ENCODE results near the gene SPOCK1. TPM values are rescaled to one million over a fixed set of nuclear protein-coding genes. Genes with fewer than 3 reads are reported as not detected.

SPOCK1 gene
- total RNA-seq, 1 experiment from 2014 or later, result 0.27 TPM

DNA sequence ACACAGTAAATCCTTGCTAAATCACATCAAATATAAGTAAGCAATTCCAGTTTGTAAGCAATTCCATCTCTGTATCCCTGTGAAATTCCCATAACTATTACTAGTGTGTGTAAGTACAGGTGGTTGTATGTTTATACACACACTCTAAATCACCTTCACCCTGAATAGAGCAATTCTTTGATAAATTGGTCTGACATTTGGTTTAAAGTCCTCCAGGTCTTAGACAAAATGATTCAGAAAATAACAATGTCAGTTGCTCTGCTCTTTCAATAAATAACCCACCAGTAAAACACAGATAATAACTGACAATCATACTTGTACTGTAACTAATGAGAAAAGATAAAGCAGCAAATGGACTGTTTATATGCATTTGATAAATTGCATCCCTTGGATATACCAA, 226.3 kb downstream of the SPOCK1 start (continued):
- TF ChIP-seq, protein P1, sequence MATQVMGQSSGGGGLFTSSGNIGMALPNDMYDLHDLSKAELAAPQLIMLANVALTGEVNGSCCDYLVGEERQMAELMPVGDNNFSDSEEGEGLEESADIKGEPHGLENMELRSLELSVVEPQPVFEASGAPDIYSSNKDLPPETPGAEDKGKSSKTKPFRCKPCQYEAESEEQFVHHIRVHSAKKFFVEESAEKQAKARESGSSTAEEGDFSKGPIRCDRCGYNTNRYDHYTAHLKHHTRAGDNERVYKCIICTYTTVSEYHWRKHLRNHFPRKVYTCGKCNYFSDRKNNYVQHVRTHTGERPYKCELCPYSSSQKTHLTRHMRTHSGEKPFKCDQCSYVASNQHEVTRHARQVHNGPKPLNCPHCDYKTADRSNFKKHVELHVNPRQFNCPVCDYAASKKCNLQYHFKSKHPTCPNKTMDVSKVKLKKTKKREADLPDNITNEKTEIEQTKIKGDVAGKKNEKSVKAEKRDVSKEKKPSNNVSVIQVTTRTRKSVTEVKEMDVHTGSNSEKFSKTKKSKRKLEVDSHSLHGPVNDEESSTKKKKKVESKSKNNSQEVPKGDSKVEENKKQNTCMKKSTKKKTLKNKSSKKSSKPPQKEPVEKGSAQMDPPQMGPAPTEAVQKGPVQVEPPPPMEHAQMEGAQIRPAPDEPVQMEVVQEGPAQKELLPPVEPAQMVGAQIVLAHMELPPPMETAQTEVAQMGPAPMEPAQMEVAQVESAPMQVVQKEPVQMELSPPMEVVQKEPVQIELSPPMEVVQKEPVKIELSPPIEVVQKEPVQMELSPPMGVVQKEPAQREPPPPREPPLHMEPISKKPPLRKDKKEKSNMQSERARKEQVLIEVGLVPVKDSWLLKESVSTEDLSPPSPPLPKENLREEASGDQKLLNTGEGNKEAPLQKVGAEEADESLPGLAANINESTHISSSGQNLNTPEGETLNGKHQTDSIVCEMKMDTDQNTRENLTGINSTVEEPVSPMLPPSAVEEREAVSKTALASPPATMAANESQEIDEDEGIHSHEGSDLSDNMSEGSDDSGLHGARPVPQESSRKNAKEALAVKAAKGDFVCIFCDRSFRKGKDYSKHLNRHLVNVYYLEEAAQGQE (IDR thresholded peaks at IDR 0.05; ENCODE audit: low read depth), result no peak
- TF ChIP-seq RAD21 (IDR thresholded peaks at IDR 0.05; ENCODE audit: low read depth) (no peak), EZH2 (IDR thresholded peaks at IDR 0.05) (no peak)

DNA sequence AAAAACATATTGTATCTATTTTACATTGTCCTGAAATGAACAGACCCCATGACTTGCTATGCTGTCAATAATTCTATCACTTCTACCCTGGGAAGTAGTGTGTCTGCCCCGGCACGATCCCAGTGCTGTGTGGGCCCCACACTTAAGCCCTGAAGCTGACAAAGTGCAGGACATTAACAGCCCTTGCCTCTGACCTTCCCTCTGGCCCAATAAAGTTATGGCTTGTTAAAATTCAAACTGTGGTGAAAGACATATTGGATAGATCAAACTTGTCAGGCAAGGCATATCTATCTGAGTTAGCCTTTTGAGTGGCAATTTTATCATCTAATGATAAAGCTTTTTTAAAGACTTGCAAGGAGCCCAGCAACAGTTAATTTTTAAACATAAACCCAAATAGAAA, 229.2 kb downstream of the SPOCK1 start:
- DNase-seq (ENCODE audit: low read depth, low spot score), result no peak
- ATAC-seq, result no peak
- H3K4me2 ChIP-seq (ENCODE audit: low read length), result no peak overlapping the region
- no peaks in the 10 kb centered on the region for H3K4me1 ChIP-seq (ENCODE audit: control insufficient read depth in 1 of 2, insufficient read depth in 2 of 2, low read length in 2 of 2)
- ChIA-PET RAD21 (ENCODE audit: low non-redundant PET in 1 of 2, low total read pairs in 2 of 2, uncharacterized antibody in 2 of 2, unreplicated experiment in 2 of 2) (no interaction called here), POLR2A (no interaction called here), CTCF (no interaction called here)
- H3K9me3 ChIP-seq (ENCODE audit: control insufficient read depth in 1 of 2, insufficient read depth in 1 of 2, low read depth in 1 of 2, low read length in 2 of 2), result no peaks in the 10 kb centered on the region
- no peak overlapping the region for H3K9ac ChIP-seq (ENCODE audit: low read length)
- peaks cover 44% of the 10 kb centered on the region for H3K27me3 ChIP-seq (ENCODE audit: insufficient read depth, low read length)
- no peaks in the 10 kb centered on the region for H3K9me2 ChIP-seq (ENCODE audit: insufficient read depth)
- TF ChIP-seq, protein P2, sequence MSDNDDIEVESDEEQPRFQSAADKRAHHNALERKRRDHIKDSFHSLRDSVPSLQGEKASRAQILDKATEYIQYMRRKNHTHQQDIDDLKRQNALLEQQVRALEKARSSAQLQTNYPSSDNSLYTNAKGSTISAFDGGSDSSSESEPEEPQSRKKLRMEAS (IDR thresholded peaks at IDR 0.05), result no peak
- no peak for TF ChIP-seq SRF (IDR thresholded peaks at IDR 0.05; ENCODE audit: low read depth)
- TF ChIP-seq FOSL1 (IDR thresholded peaks at IDR 0.05; ENCODE audit: low read depth), result no peak
- TF ChIP-seq, protein P3, sequence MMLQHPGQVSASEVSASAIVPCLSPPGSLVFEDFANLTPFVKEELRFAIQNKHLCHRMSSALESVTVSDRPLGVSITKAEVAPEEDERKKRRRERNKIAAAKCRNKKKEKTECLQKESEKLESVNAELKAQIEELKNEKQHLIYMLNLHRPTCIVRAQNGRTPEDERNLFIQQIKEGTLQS (IDR thresholded peaks at IDR 0.05), result no peak
- no peak for TF ChIP-seq SIN3A (IDR thresholded peaks at IDR 0.05; ENCODE audit: low read depth)
- TF ChIP-seq POLR2A (IDR thresholded peaks at IDR 0.05; ENCODE audit: borderline replicate concordance, extremely low read depth, insufficient read depth, insufficient read length), result no peak
- TF ChIP-seq EZH2 (IDR thresholded peaks at IDR 0.05), result no peak
- TF ChIP-seq, protein P4, sequence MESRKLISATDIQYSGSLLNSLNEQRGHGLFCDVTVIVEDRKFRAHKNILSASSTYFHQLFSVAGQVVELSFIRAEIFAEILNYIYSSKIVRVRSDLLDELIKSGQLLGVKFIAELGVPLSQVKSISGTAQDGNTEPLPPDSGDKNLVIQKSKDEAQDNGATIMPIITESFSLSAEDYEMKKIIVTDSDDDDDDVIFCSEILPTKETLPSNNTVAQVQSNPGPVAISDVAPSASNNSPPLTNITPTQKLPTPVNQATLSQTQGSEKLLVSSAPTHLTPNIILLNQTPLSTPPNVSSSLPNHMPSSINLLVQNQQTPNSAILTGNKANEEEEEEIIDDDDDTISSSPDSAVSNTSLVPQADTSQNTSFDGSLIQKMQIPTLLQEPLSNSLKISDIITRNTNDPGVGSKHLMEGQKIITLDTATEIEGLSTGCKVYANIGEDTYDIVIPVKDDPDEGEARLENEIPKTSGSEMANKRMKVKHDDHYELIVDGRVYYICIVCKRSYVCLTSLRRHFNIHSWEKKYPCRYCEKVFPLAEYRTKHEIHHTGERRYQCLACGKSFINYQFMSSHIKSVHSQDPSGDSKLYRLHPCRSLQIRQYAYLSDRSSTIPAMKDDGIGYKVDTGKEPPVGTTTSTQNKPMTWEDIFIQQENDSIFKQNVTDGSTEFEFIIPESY (IDR thresholded peaks at IDR 0.05; ENCODE audit: extremely low read depth, insufficient replicate concordance, low read length), result no peak
- TF ChIP-seq POLR2AphosphoS5 (IDR thresholded peaks at IDR 0.05; ENCODE audit: low read depth, low read length), result no peak
- no peak overlapping the region for H3K4me3 ChIP-seq (replicated peaks in 1 of 2; ENCODE audit: low read depth in 1 of 2, low read length in 2 of 2)
- H2AFZ ChIP-seq (ENCODE audit: low read depth, low read length, poor library complexity, severe bottlenecking), result no peak overlapping the region
- no TSS peak for BruUV-seq (replicated peaks)
- no peak overlapping the region for H3K27ac ChIP-seq (ENCODE audit: low read depth, low read length)
- H3K36me3 ChIP-seq (ENCODE audit: control insufficient read depth in 1 of 2, insufficient read depth in 2 of 2, low read length in 2 of 2), result no peaks in the 10 kb centered on the region
- intact Hi-C loops (cut with micrococcal nuclease), result no loop called here
- no peaks in the 10 kb centered on the region for H4K20me1 ChIP-seq (ENCODE audit: insufficient read depth)
- no peaks in the 10 kb centered on the region for H3K79me2 ChIP-seq (ENCODE audit: insufficient read depth, low read length)

All from HCT116 (cell line).